Measurements from ENCODE around the gene HOXB7.
A peak's percentile ranks its signal among the peaks of the same experiment; 100 is the strongest.

The HOXB7 gene

GRCh38 chr17:48636177-48637018 lies 25.6 kb upstream of the HOXB7 start:
- DNase-seq, result peak; percentile 66

GRCh38 chr17:48634493-48635208 lies 23.8 kb upstream of the HOXB7 start:
- no peak for DNase-seq

GRCh38 chr17:48633266-48633677 lies 22.5 kb upstream of the HOXB7 start:
- no peak for DNase-seq

- DNase-seq, result no peak
Measured at GRCh38 chr17:48632579-48633265, 21.9 kb upstream of the HOXB7 start.

- DNase-seq, result no peak
Measured at GRCh38 chr17:48631693-48632578, 21.1 kb upstream of the HOXB7 start.

GRCh38 chr17:48630925-48631692 lies 20.3 kb upstream of the HOXB7 start:
- no peak for DNase-seq

GRCh38 chr17:48630009-48630924 lies 19.4 kb upstream of the HOXB7 start:
- no peak for DNase-seq

GRCh38 chr17:48629411-48629759 lies 18.6 kb upstream of the HOXB7 start:
- DNase-seq, result no peak

GRCh38 chr17:48628649-48629410 lies 18.0 kb upstream of the HOXB7 start:
- no peak for DNase-seq

- no peak for DNase-seq
Measured at GRCh38 chr17:48627623-48628521, 17.1 kb upstream of the HOXB7 start.

- DNase-seq, result no peak
Measured at GRCh38 chr17:48627118-48627597, 16.3 kb upstream of the HOXB7 start.

GRCh38 chr17:48626245-48627117 lies 15.7 kb upstream of the HOXB7 start, which contains the start of gene HOXB9:
TSS of gene HOXB9 (minus strand) at chr17:48626358. CDS start at chr17:48626269, 89 bp downstream.
- peak; percentile 43 for DNase-seq

GRCh38 chr17:48625495-48626244 lies 14.9 kb upstream of the HOXB7 start:
- DNase-seq, result peak; percentile 35

GRCh38 chr17:48624544-48625494 lies 14.0 kb upstream of the HOXB7 start:
- peak; percentile 33 for DNase-seq

- no peak for DNase-seq
Measured at GRCh38 chr17:48624118-48624517, 13.3 kb upstream of the HOXB7 start.

GRCh38 chr17:48623583-48623982 lies 12.8 kb upstream of the HOXB7 start:
- DNase-seq, result no peak

Measured in CD4-positive, alpha-beta T cell treated with Interleukin-21 for 1 hour (primary cell).